ENCODE measurements around the gene RUNX2. TPM values are rescaled to one million over a fixed set of nuclear protein-coding genes. Genes with fewer than 3 reads are reported as not detected.

Gene RUNX2
- total RNA-seq, 1 experiment from 2014 or later: 3.8 TPM

DNA sequence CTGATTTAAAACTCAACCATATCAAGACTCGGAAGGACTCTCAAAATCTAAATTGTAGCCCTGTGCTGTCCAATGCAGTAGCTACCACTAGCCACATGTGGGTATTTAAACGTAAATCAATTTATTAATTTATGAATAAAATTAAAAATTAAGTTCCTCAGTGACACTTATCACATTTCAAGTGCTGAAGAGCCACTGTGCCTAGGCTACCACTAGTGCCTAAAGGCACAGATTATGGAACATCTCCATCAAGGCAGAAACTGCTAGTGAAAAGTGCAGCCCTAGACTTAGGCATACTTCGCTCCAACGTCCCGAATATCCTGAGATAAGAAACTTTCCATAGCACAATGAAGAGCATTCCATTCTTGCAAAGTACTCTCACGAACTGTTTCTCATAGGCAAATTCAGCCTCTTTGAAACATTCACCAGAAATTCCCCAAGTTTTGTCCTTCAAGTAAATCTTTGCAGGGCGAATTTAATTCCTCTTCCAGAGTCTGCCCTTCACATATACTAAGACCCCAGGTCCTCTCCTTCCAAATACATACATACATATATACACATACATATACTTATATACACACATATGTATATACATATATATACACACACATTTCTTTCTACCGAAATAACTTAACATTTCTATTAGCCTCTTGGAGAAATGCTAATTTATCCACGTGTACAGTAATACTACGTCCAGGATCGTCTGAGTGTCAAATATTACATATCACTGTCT is 48.3 kb downstream of the RUNX2 start:
- DNase-seq (no peak), ATAC-seq (no peak)
- BruUV-seq (replicated peaks): no TSS peak
- TF ChIP-seq, protein P1, sequence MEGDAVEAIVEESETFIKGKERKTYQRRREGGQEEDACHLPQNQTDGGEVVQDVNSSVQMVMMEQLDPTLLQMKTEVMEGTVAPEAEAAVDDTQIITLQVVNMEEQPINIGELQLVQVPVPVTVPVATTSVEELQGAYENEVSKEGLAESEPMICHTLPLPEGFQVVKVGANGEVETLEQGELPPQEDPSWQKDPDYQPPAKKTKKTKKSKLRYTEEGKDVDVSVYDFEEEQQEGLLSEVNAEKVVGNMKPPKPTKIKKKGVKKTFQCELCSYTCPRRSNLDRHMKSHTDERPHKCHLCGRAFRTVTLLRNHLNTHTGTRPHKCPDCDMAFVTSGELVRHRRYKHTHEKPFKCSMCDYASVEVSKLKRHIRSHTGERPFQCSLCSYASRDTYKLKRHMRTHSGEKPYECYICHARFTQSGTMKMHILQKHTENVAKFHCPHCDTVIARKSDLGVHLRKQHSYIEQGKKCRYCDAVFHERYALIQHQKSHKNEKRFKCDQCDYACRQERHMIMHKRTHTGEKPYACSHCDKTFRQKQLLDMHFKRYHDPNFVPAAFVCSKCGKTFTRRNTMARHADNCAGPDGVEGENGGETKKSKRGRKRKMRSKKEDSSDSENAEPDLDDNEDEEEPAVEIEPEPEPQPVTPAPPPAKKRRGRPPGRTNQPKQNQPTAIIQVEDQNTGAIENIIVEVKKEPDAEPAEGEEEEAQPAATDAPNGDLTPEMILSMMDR (conservative IDR thresholded peaks at IDR 0.05; ENCODE audit: low read depth, low read length): no peak
- TF ChIP-seq EZH2phosphoT487 (IDR thresholded peaks at IDR 0.05; ENCODE audit: borderline replicate concordance, low read length) (no peak), EZH2 (IDR thresholded peaks at IDR 0.05; ENCODE audit: low read length, unreplicated experiment) (no peak)
- Histone ChIP-seq H3K9ac (ENCODE audit: low read length) (peak overlapping the region; percentile 87), H3K9me2 (replicated peaks; ENCODE audit: low read length) (no peaks in the 10 kb centered on the region), H3K79me2 (ENCODE audit: low read length) (peaks cover 51% of the 10 kb centered on the region), H3K4me1 (ENCODE audit: insufficient read depth, low read length) (peaks cover 19% of the 10 kb centered on the region), H3K36me3 (ENCODE audit: low read depth, low read length) (no peaks in the 10 kb centered on the region), H3K9me3 (ENCODE audit: low read length) (no peaks in the 10 kb centered on the region), H3K4me2 (ENCODE audit: low read length) (peak overlapping the region; percentile 96), H4K20me1 (ENCODE audit: low read length) (no peaks in the 10 kb centered on the region), H3K4me3 (ENCODE audit: low read length) (peak overlapping the region; percentile 92), H2AFZ (ENCODE audit: low read length) (peak overlapping the region; percentile 81), H3K27me3 (ENCODE audit: low read length) (no peaks in the 10 kb centered on the region), H3F3A (ENCODE audit: low read length, unreplicated experiment) (no peaks in the 10 kb centered on the region), H3K27ac (ENCODE audit: low read length) (peak overlapping the region; percentile 90; the same call in 1 of the 2 replicates)
- CTCF ChIA-PET: interaction anchor here (1.7 to 1.9 kb wide), 2 partner anchors 79 to 338 kb away, joined by 5 to 7 read pairs; no protein-coding TSS in a partner anchor
- POLR2A ChIA-PET (ENCODE audit: unreplicated experiment): interaction anchor here (0.6 kb wide), 1 partner anchor 8 kb away, joined by 3 read pairs; no protein-coding TSS in a partner anchor
- intact Hi-C loops (cut with micrococcal nuclease): loop anchor here (5.0 kb wide), 1 partner anchor 289 kb away; no protein-coding TSS in a partner anchor

DNA sequence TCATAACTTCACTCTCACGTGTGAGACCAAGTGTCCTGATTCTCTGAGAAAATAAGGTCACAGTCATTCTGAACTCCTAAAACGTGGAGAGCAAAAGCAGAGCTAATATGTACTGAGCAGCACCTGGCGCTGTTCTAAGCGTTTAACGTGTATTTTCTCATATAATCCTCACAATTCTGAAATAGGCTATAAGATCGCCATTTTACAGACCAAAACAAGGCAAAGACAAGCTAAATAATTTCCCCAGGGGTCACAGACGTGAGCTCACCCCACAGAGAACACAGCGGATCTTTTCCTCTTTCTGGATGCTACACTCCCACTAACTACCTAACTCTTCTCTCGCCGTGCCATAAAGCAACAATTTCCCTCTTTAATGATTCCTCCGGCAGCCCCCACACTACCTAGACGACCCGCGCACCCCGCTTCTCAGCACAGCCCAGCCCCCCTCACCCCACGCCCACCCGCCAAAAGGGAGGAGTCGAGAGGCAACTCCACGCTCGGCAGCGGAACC is 49.0 kb downstream of the RUNX2 start:
- peak; percentile 2 for ATAC-seq
- no peaks in the 10 kb centered on the region for H3K9me3 ChIP-seq (ENCODE audit: low read length)
- POLR2A ChIA-PET (ENCODE audit: unreplicated experiment): interaction anchor here (0.6 kb wide), 1 partner anchor 9 kb away, joined by 3 read pairs; no protein-coding TSS in a partner anchor
- CTCF ChIA-PET: interaction anchor here (1.0 to 1.9 kb wide), 5 partner anchors 10 to 901 kb away, joined by 4 to 7 read pairs (median 5); no protein-coding TSS in a partner anchor
- no peaks in the 10 kb centered on the region for H4K20me1 ChIP-seq (ENCODE audit: low read length)
- peaks cover 46% of the 10 kb centered on the region for H3K79me2 ChIP-seq (ENCODE audit: low read length)
- TF ChIP-seq EZH2 (IDR thresholded peaks at IDR 0.05; ENCODE audit: low read length, unreplicated experiment) (no peak), EZH2phosphoT487 (IDR thresholded peaks at IDR 0.05; ENCODE audit: borderline replicate concordance, low read length) (no peak)
- TF ChIP-seq, protein P1 (conservative IDR thresholded peaks at IDR 0.05; ENCODE audit: low read depth, low read length): no peak
- H3K9ac ChIP-seq (ENCODE audit: low read length): peak overlapping the region; percentile 87
- H2AFZ ChIP-seq (ENCODE audit: low read length): peak overlapping the region; percentile 81
- peaks cover 19% of the 10 kb centered on the region for H3K4me1 ChIP-seq (ENCODE audit: insufficient read depth, low read length)
- H3F3A ChIP-seq (ENCODE audit: low read length, unreplicated experiment): no peaks in the 10 kb centered on the region
- H3K36me3 ChIP-seq (ENCODE audit: low read depth, low read length): no peaks in the 10 kb centered on the region
- peak; percentile 24 for DNase-seq
- H3K27ac ChIP-seq (ENCODE audit: low read length): peak overlapping the region; percentile 90
- no peaks in the 10 kb centered on the region for H3K27me3 ChIP-seq (ENCODE audit: low read length)
- TSS peak; percentile 74 for BruUV-seq (replicated peaks)
- peak overlapping the region; percentile 92 for H3K4me3 ChIP-seq (ENCODE audit: low read length)
- intact Hi-C loops (cut with micrococcal nuclease): loop anchor here (5.0 kb wide), 1 partner anchor 290 kb away; no protein-coding TSS in a partner anchor
- peak overlapping the region; percentile 96 for H3K4me2 ChIP-seq (ENCODE audit: low read length)
- no peaks in the 10 kb centered on the region for H3K9me2 ChIP-seq (replicated peaks; ENCODE audit: low read length)

All from PC-3 (cell line).